ENCODE data around the gene MRTFB. TPM values are rescaled to one million over a fixed set of nuclear protein-coding genes. Genes with fewer than 3 reads are reported as not detected.

Gene MRTFB
- total and polyA plus RNA-seq, 2 experiments from 2014 or later, result 13.9 to 22.2 TPM

DNA sequence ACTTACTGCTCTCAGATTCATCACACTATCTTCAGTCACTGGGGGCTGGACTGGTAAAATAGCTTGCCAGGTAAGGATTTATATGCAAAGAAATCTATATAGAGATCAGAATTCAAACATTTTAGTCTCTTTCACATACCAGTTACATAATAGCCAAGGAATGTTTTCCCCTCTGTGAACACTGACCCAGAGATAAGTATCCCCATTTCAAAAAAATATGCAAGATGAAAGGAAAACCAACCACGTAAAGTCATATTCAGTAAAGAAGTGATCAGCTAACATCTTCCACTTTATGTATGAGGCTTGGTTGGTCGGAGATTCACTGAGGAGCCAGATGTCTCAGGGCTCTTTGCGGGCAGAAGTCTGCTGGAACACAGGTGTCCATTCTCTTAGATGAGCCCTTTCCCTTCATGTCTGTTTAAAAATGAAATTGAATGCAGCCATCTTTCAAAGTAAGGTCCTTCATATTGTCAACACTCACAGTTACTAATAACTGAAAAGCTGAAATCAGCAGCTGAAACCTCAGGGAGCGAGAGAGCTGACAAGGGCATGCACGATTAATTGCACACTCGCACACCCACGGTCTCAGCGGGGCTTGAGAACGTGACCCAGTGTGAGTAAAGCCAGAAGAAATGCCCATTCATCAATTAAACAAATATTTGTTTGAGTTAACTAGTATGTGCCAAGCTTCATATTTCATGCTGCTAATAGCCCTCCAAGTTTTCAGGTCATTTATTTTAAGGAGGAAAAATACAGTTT is 161.2 kb downstream of the MRTFB start:
- peaks cover 9% of the 10 kb centered on the region; the same call in 2 of the 3 replicates for H3K36me3 Mint-ChIP-seq (ENCODE audit: low read depth)
- H3K36me3 ChIP-seq (ENCODE audit: insufficient read depth), result no peaks in the 10 kb centered on the region; the same call in 1 of the 2 replicates
- no peak overlapping the region for H3K4me2 ChIP-seq
- no peaks in the 10 kb centered on the region for H3K4me1 Mint-ChIP-seq
- DNase-seq (ENCODE audit: low spot score), result no peak
- no peaks in the 10 kb centered on the region for H4K20me1 ChIP-seq (replicated peaks; ENCODE audit: insufficient read depth)
- no peaks in the 10 kb centered on the region for H3K79me2 ChIP-seq (replicated peaks; ENCODE audit: insufficient read depth)
- no peaks in the 10 kb centered on the region for H3K9me2 ChIP-seq (ENCODE audit: insufficient read depth)
- no peak overlapping the region for H2AFZ ChIP-seq
- TF ChIP-seq ZNF331 (CRISPR knock-in tag; IDR thresholded peaks at IDR 0.05; ENCODE audit: low read depth), result no peak
- no peak for TF ChIP-seq REST (IDR thresholded peaks at IDR 0.05; ENCODE audit: unreplicated experiment)
- TF ChIP-seq, protein P1, sequence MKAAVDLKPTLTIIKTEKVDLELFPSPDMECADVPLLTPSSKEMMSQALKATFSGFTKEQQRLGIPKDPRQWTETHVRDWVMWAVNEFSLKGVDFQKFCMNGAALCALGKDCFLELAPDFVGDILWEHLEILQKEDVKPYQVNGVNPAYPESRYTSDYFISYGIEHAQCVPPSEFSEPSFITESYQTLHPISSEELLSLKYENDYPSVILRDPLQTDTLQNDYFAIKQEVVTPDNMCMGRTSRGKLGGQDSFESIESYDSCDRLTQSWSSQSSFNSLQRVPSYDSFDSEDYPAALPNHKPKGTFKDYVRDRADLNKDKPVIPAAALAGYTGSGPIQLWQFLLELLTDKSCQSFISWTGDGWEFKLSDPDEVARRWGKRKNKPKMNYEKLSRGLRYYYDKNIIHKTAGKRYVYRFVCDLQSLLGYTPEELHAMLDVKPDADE (IDR thresholded peaks at IDR 0.05), result no peak
- TF ChIP-seq JUNB (IDR thresholded peaks at IDR 0.05; ENCODE audit: unreplicated experiment), result no peak
- TF ChIP-seq NANOG (IDR thresholded peaks at IDR 0.05; ENCODE audit: borderline replicate concordance), result no peak
- no peak for TF ChIP-seq ZNF462 (CRISPR knock-in tag; IDR thresholded peaks at IDR 0.05)
- TF ChIP-seq CREB1 (CRISPR knock-in tag; IDR thresholded peaks at IDR 0.05; ENCODE audit: low read depth), result no peak
- no peak for TF ChIP-seq EZH2phosphoT487 (IDR thresholded peaks at IDR 0.05; ENCODE audit: unreplicated experiment)
- TF ChIP-seq POLR2AphosphoS5 (IDR thresholded peaks at IDR 0.05; ENCODE audit: low read depth), result no peak
- no peak for TF ChIP-seq EZH2 (IDR thresholded peaks at IDR 0.05; ENCODE audit: low read depth, unreplicated experiment)
- no peak for TF ChIP-seq ZNF114 (CRISPR knock-in tag; IDR thresholded peaks at IDR 0.05)
- TF ChIP-seq STAT1 (IDR thresholded peaks at IDR 0.05; ENCODE audit: unreplicated experiment), result no peak
- TF ChIP-seq, protein P2, sequence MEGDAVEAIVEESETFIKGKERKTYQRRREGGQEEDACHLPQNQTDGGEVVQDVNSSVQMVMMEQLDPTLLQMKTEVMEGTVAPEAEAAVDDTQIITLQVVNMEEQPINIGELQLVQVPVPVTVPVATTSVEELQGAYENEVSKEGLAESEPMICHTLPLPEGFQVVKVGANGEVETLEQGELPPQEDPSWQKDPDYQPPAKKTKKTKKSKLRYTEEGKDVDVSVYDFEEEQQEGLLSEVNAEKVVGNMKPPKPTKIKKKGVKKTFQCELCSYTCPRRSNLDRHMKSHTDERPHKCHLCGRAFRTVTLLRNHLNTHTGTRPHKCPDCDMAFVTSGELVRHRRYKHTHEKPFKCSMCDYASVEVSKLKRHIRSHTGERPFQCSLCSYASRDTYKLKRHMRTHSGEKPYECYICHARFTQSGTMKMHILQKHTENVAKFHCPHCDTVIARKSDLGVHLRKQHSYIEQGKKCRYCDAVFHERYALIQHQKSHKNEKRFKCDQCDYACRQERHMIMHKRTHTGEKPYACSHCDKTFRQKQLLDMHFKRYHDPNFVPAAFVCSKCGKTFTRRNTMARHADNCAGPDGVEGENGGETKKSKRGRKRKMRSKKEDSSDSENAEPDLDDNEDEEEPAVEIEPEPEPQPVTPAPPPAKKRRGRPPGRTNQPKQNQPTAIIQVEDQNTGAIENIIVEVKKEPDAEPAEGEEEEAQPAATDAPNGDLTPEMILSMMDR (conservative IDR thresholded peaks at IDR 0.05; ENCODE audit: low read depth in 2 of 2), result no peak
- no peaks in the 10 kb centered on the region; the same call in 2 of the 3 replicates for H3K9me3 Mint-ChIP-seq
- no peak overlapping the region for H3K4me3 ChIP-seq
- H3K27me3 Mint-ChIP-seq (ENCODE audit: insufficient read depth, low read depth, poor library complexity), result no peaks in the 10 kb centered on the region
- H3K27ac Mint-ChIP-seq, result no peak overlapping the region
- no peak for ATAC-seq
- H3K4me1 ChIP-seq (ENCODE audit: insufficient read depth), result no peaks in the 10 kb centered on the region
- H3K27me3 ChIP-seq (ENCODE audit: insufficient read depth), result no peaks in the 10 kb centered on the region
- H3K4me3 Mint-ChIP-seq, result no peak overlapping the region
- no peak overlapping the region for H3K27ac ChIP-seq (ENCODE audit: low read depth)
- no peaks in the 10 kb centered on the region for H3F3A ChIP-seq (replicated peaks; ENCODE audit: low read depth)
